ENCODE results near the gene ANTXR1.

DNA sequence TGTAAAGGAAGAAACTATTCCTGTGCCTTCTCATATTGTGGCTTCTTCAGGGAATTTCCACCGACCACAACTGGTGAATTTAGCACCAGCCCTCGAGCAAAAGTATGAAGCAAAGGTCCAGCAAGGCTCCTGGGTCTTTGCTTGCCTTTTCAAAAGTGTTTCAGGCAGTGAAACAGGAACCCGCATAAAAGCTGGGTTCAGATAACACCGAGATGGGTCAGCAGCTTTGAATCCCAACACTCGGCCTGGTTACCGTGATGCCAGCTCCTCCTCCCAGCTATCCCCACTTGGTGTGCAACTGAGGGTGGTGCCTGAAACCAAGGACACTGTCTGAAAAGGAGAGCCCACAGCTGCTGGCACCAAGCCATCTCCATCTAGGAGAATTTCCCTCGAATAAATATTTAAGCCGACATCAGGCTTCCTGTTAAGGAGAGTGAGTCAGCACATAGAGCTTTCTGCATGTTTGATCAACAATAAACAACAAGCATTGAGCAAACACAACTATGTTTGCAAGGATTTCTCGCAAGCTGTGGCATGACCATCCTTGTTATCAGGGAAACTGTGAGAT, 69.5 kb downstream of the ANTXR1 start:
- no peak for TF ChIP-seq CTCF (conservative IDR thresholded peaks at IDR 0.05)
- TF ChIP-seq ZFX (IDR thresholded peaks at IDR 0.05), result no peak

Data from C4-2B (cell line).